A172 (cell line): ENCODE results near the gene GORASP2. TPM values are rescaled to one million over a fixed set of nuclear protein-coding genes. Genes with fewer than 3 reads are reported as not detected.

Experiments
- DNase-seq: peaks from one replicate; pipeline ENCODE4 v3.0.0-alpha.2; 2015; ENCODE audit warnings: low spot score
- total RNA-seq: library from RNA; depleted of rRNA; stranded (reverse); fragments of >200 nt; shearing (Covaris generic); gene quantifications from 2 replicates; pipeline ENCODE4 v1.2.3, GENCODE V29; 2014; rRNA removed

The GORASP2 gene
- total RNA-seq, 1 experiment from 2014 or later, result 83.0 TPM

GRCh38 chr2:170997893-170998597 is 69.0 kb downstream of the GORASP2 start:
- DNase-seq, result no peak

DNA sequence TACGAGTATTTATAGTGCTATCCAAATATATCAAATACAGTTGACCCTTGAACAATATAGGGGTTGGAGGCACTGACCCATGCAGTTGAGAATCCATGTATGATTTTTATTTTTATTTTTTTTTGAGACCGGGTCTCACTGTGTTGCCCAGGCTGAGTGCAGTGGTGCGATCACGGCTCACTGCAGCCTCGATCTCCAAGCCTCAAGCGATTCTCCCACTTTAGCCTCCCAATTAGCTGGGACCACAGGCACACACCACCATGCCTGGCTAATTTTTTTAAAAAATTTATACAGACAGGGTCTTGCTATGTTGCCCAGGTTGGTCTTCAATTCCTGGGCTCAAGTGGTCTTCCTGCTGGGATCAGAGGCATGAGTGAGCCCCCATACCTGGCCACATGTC is 70.6 kb downstream of the GORASP2 start:
- DNase-seq, result no peak

DNA sequence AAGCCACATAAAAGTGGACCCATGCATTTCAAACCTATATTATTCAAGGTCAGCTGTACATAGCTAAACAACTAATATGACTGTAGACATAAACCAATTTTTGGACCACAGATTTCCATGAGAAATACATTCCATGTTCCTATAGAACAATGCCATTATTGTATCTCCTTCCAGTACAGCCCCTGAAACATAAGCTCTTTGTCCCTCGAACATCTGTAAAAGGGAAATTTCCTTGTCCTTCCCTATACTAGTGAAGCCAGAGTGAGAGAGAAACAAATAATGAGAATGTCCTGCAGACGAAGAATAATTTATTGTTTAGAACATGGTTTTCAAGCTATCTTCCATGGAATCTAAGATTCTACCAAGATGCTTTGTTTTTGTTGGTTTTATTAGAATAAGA is 75.3 kb downstream of the GORASP2 start:
- no peak for DNase-seq

GRCh38 chr2:171004833-171005232 is 75.8 kb downstream of the GORASP2 start:
- no peak for DNase-seq

DNA sequence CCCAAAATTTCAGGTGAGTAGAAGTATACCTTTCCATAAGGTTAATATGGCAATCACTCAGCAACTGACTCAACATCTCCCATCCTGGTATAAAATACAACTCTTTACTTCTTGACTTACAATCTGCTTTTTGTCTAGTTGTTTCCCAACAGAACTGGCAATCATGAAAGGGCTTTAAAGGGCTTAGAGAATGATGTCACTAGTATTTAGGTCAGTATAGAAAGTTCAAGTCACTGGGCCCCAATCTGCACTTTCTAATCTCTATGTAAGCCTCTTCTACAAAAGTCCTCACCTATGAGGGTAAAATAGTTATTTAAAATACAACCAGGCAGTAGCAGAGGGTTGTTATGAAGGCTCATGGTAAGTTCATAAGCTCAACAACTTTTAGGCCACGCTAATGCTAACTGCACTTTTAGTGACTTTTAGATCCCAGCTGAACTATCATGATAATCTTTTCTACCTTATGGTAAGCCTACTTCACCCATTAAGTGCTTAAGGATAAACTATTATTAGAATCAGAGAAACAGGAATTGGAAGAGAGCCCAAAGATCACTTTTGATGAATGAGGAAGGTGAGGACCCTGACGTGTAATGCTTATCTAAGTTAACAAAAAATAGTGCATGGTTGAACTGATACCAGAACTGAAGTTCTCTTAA is 79.6 kb downstream of the GORASP2 start:
- no peak for DNase-seq

DNA sequence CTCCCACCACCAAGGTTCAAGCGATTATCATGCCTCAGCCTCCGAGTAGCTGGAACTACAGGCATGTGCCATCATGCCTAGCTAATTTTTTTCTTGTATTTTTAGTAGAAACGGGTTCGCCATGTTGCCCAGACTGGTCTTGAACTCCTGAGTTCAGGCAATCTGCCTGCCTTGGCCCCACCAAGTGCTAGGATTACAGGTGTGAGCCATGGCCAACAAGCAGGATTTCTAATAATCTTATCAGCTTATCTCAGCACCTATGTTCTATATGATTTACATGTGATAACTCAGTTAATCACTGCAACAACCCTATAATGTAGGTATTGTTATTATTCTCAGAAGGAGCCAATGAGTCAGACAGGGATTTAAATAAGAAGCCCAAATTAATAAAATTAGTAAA is 80.3 kb downstream of the GORASP2 start:
- DNase-seq, result no peak

DNA sequence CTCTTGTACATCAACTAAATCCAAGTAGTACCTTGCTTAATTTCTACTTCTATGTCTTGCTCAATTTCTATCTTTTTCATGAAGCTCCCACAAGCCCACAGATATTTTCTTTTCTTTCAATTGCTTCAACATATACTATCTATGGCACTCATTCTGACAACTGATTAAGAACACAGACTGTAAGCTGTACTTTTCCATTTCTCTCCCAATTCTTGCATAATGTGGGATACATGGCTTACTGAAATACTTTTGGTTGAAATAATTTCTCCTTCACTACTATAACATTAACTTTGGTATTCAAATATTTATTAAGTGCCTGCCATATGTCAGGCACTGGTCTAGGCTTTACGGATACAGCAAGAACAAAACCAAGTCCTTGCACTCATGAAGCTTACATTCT is 84.8 kb downstream of the GORASP2 start:
- no peak for DNase-seq

DNA sequence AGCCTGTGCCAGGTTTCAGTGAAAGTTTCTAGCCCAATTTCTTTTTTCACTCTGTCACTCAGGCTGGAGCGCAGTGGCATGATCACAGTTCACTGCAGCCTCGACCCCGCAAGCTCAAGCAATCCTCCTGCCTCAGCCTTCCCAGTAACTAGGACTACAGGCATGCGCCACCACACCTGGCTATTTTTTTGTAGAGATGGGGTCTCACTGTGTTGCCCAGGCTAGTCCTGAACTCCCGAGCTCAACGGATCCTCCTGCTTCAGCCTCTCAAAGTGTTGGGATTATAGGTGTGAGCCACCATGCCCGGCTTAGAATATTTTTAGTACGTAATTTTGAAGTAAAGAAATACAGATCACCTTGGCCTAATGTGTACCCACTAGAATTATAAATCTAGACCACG is 87.1 kb downstream of the GORASP2 start:
- no peak for DNase-seq

Other genes with a start within 250 kb of the GORASP2 start
- 0.28 and 2.1 TPM in 2 replicates for gene SP5, start 213.9 kb upstream of the GORASP2 start, total RNA-seq
- 0.33 and 0.53 TPM in 2 replicates for gene ERICH2, start 158.9 kb upstream of the GORASP2 start, total RNA-seq
- gene GAD1, start 112.4 kb upstream of the GORASP2 start, total RNA-seq, result 9.9 and 15.2 TPM in 2 replicates
- gene TLK1, start 231.6 kb downstream of the GORASP2 start, total RNA-seq, result 17.4 and 19.7 TPM in 2 replicates